GM19099 (cell line): Measurements from ENCODE around the gene GJA4.

Experiments
- POLR2A ChIP-seq: IDR thresholded peaks from 3 replicates; pipeline ENCODE4 v1.6.1; 2011; ENCODE audit warnings: low read depth; ENCODE audit not compliant: insufficient read length; ENCODE audit errors: extremely low read depth

Gene GJA4

DNA sequence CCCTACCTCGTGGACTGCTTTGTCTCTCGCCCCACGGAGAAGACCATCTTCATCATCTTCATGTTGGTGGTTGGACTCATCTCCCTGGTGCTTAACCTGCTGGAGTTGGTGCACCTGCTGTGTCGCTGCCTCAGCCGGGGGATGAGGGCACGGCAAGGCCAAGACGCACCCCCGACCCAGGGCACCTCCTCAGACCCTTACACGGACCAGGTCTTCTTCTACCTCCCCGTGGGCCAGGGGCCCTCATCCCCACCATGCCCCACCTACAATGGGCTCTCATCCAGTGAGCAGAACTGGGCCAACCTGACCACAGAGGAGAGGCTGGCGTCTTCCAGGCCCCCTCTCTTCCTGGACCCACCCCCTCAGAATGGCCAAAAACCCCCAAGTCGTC, 2.0 kb downstream of the GJA4 start:
- no peak for TF ChIP-seq POLR2A

GRCh38 chr1:34795916-34796315, 3.1 kb downstream of the GJA4 start:
- no peak for TF ChIP-seq POLR2A

- no peak for TF ChIP-seq POLR2A
These were observed 4.2 kb downstream of the GJA4 start for GRCh38 chr1:34796990-34797389.

DNA sequence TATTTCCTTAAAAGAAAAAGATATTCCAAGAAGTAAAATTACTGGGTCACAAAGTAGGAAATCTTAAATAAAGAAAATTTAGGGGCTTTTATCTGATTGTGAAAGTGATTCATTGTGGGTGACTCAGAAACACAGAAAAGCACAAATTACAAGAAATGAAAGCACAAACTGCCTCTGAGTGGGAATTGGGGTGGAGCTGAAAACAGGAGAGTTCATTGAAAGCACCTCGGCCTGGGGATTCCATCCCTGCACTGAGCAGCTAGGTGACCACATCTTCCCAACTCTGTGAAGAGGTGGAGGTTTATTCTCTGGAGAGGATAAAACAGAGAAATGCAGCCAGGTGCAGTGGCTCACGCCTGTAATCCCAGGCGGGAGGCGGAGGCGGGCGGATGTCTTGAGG, 7.4 kb downstream of the GJA4 start:
- TF ChIP-seq POLR2A: no peak

- no peak for TF ChIP-seq POLR2A
These were observed 11.0 kb downstream of the GJA4 start for GRCh38 chr1:34803770-34804169.

- TF ChIP-seq POLR2A: no peak
These were observed 13.6 kb downstream of the GJA4 start for GRCh38 chr1:34806396-34806795.

DNA sequence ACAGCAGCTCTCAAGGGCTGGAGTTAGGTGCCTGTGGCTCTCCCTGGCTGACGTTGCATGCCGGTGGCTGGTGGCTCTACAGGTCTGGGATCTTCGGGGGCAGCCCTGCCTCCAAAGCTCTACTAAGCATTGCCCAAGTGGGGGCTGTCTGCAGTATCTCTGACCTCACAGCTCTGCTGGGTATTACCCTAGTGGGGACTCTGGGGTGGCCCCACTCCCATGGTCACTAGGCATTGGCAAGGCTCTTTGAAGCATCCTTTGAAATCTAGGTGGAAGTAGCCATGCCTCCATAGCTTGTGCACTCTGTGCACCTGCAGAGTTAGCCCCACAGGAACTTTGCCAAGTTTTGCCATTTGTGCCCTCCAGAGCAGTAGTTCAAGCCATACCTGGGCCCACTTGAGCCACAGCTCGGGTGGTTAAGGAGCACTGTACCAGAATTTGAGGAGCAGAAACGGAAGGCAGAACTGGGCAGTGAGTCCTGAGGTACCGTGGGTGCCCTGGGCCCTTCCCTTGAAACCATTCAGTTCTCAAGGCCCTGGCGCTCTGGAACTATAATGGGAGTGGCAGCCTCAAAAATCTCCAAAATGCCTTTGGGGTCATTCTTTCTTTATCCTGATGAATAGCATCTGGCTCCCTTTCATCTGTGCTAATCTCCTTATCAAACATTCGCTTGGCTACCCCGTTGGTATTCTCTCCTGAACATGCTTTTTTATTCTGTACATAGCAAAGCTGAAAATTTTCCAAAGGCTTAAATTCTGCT, 15.4 kb downstream of the GJA4 start:
- TF ChIP-seq POLR2A: no peak

DNA sequence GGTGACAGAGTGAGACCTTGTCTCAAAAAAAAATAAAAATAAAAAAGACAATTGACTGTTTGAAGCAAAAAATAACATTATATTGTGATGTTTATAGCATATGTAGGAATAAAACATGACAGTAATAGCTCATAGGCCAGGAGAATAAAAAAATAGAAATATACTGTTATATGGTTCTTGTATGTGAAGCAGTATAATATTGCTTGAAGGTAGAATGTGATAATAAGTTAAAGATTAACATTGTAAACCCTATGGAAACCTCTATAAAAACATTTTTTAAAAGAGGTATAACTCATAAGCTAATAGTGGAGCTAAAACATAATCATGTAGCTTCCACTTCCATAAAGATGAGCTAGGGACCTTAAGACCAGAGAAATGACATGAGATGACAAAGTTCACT, 23.5 kb downstream of the GJA4 start:
- TF ChIP-seq POLR2A: no peak

GRCh38 chr1:34816778-34817177, 24.0 kb downstream of the GJA4 start:
- no peak for TF ChIP-seq POLR2A

DNA sequence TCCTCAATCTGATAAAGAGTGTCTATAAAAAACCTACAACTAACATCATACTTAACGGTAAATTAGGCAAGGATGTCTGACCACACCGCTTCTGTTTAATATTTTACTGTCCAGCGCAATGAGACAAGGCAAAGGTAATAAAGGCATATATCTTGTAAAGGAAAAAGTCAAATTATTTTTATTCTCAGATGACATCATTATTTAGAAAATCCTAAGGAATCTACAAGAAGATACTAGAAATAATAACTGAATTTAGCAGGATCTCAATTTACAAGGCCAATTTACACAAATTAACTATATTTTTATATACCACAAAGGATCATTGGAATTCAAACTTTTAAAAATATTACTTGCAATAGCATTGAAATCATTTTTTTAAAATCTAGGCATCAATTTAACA, 29.4 kb downstream of the GJA4 start:
- TF ChIP-seq POLR2A: no peak

GRCh38 chr1:34824817-34825454, 32.1 kb downstream of the GJA4 start:
- TF ChIP-seq POLR2A: no peak

DNA sequence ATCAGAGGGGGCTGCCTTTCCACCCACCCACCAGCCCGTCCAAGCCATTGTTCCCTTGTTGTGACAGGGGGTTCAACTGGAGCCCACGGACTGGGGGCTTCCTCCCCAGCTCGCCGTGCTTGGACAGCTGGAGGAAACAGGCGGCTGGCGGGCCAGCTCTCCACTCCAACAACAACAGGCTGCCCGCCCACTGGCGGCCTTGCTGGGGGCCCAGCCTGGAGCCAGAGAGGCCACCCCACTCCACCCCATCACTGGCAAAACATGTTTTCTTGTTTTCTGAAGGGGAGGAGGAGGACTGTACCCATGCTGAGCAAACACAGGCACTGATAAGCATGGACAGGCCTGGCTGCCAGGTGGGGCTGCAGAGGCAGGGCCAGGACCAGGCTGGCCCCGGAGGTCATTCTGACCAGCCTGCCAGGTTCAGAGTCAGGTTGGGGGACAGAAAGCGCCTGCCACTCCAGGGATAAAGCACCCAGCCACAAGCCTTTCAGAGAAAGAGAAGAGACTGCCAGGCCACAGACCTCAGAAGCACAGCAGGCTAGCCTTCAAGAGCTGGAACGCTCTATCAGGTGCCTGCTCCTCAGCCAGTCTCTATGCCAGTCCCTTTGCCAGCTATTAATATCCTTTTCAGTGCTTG, 32.8 kb downstream of the GJA4 start:
- TF ChIP-seq POLR2A: no peak

DNA sequence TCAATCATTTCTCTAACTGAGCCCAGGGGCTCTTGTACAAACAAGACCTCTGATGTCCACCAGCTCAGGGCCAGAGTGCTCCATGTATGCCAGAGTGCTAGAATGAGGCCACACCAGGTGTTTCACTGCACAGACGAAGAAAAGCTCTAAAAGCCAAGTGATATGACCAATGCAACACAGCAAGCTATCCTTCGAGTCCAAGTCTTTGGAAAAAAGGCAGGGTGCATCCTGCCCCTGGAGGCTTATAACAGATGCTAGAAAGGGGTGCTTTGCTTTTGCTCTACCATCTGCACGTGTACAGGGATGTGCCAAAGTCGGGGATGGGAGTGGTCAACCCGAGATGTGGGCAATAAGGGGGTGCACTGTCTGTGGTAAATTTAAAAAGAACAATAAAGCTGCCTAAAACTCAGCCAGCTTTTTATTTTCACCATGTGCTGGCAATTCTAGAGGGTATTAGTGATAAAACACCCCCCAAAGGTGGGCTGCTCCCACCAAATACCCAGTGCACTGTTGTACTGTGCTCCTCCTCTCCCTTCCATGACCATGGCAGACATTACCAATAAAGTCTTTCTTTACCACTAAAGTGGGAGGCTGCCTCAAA, 34.6 kb downstream of the GJA4 start:
- no peak for TF ChIP-seq POLR2A

- no peak for TF ChIP-seq POLR2A
These were observed 35.8 kb downstream of the GJA4 start for GRCh38 chr1:34828611-34829010.

DNA sequence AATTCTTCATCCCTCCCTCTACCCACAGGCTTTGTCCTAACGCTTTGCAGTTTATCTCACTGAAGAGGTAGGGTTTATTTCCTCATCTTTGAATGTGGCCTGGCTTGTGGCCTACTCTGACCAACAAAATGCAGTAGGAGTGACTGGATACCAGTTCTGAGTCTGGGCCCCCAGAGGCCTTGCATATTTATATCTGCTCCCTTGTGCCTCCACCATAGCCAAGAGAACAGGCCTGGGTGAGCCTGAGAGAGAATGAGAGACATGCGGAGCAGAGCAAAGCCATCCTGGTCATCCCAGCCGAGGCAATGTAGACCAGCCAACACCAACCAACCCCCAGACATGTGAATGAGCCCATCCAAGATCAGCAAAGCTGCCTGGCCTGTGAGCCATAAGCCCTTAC, 36.5 kb downstream of the GJA4 start:
- TF ChIP-seq POLR2A: no peak
